ENCODE data around the gene VAC14.

DNA sequence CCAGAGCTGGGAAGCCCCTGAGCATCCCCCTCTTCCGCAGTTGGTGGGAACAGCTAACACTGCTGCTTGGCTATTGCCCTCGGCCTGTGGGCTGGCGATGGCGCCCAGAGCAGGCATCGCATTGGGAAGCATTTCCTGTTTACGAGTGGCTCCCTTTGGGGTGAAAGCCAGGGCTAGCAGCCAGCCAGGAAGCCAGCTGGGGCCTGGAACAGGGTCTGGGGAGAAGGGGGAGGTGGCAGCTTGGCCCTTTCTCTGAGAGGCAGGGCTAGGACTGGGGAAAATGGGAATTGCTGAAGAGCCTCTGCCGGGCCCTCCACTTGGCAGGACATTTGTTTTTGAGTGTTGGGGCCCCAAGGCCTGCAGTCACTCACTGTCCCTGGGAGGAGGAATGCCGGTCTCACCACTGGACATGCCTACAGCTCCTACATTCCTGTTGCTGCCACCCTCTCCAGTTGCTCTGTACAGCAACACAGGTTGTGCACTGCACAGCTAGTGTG lies 112.7 kb downstream of the VAC14 start:
- peak; percentile 14 to 85 for TF ChIP-seq EP300 (IDR thresholded peaks at IDR 0.05)
- TF ChIP-seq POLR2A (IDR thresholded peaks at IDR 0.05): no peak
